C4-2B (cell line): ENCODE measurements around the gene SAC3D1.

ENCODE experiments used
- ZFX ChIP-seq: fragments of 450-650 bp; IDR thresholded peaks from 2 replicates; pipeline ENCODE4 v1.6.1; 2017
- TF ChIP-seq, protein P1 (sequence below): fragments of 450-650 bp; conservative IDR thresholded peaks from 2 replicates; pipeline ENCODE4 v1.5.1; 2017; ENCODE audit warnings: mild to moderate bottlenecking

DNA sequence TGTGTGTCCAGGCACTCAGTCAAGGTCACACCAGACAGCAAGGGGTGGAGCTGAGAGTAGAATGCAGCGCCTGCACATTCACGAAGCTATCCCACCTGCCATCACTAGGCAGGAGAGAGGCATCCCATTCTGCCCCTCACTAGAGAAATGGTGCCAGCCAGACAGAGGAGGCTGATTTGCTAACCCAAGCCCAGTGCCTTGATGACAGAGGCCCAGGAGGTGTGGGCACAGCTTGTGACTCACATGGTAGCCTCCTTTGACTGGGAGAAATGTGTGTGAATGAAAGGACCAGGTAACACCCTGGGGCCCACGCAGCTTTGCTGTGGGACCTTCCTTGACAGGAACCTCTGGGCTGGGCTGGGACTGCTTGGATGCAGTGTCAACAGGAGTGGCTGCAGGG, 22.5 kb downstream of the SAC3D1 start:
- TF ChIP-seq, protein P1, sequence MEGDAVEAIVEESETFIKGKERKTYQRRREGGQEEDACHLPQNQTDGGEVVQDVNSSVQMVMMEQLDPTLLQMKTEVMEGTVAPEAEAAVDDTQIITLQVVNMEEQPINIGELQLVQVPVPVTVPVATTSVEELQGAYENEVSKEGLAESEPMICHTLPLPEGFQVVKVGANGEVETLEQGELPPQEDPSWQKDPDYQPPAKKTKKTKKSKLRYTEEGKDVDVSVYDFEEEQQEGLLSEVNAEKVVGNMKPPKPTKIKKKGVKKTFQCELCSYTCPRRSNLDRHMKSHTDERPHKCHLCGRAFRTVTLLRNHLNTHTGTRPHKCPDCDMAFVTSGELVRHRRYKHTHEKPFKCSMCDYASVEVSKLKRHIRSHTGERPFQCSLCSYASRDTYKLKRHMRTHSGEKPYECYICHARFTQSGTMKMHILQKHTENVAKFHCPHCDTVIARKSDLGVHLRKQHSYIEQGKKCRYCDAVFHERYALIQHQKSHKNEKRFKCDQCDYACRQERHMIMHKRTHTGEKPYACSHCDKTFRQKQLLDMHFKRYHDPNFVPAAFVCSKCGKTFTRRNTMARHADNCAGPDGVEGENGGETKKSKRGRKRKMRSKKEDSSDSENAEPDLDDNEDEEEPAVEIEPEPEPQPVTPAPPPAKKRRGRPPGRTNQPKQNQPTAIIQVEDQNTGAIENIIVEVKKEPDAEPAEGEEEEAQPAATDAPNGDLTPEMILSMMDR, result no peak
- TF ChIP-seq ZFX, result no peak
